NCI-H1436 treated with DMSO at 0.1 percent for 48 hours (cell line): ENCODE data around the gene TTLL5.

Experiments
- DNase-seq: peaks from one replicate; lab custom pipeline; 2025; lab: John Stamatoyannopoulos, UW

Gene TTLL5

DNA sequence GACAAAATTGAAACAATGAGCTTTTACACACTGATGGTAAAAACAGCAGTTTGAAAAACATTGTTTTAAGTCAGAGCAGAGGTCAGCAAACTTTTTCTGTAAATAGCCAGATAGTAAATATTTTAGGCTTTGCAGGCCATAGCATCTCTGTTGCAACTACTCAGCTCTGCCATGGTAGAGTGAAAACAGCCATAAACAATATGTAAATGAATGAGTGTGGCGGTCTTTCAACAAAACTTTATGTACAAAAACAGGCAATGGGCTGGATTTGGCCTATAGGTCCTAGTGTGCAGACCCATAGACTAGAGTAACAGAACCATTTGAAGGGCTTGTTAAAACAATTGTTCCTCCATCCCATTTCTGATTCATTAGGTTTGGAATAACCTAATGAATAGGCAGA, 205.9 kb downstream of the TTLL5 start:
- DNase-seq: no peak

DNA sequence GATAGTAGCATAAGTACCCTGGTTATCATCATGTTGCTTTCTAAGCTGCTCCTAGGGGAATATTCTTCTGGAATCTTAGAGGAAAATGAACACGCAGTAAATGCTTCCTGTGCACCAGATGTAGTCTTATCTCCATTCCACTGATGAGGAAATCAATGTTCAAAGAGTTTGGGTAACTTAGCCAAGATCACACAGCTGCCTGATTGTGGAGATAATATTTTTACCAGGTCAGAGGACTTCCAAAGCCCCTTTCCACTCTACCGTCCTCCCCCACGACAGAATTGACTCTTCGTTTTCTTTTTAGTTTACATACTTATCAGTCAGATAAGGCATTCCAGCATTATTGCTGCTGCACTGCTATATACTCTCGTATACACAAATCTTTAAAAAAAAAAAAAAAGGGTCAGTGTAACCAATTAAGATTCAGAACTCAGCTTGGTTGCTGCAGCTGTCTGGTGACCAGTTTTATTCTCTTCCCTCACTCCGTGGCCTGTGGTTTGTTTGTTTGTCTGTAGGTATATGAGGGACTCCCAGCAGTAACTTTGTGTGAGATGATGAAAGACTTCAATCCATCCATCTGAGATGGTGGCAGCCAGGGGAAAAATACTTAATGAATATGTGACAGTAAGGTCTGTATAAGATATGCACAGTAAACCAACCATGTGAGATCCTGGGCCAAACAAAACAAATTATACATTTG, 210.3 kb downstream of the TTLL5 start:
- DNase-seq: no peak

DNA sequence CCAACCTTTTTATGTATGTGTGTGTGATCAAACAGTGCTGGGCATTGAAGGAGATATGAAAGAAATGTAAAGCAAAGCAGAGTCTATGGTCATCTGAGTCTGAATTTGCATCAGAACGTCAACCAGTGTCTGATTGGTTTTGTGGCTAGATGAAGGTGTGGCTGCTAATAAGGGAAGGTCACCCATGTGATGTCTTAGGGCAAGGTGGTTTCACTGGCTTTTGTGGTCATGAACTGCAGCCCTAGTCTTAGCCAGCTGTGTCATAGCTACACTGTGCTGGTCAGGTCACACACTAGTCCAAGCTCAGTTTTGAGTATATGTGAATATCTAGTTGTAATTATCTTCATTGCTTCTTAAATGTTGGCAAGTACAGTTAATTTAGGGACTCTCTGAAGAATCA, 214.9 kb downstream of the TTLL5 start:
- DNase-seq: no peak

DNA sequence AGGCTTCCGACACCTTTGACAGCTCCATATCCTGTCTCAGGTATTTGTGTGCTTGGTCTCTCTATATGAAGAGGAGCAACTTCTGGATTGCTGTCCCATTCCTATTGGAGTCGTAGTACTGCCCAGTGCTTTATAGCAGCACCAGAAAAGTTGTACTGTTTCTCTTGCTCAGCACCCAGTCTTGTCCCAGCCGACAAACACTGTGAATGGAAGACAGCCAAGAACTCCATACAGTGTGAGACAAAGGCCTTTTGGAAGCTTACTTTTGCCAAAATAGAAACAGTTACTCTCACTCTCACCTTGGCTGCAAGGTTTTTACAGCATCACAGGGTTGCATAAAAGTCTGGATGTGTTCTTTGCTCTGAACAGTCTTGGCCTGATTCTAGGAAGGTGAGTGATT, 215.5 kb downstream of the TTLL5 start:
- DNase-seq: no peak

DNA sequence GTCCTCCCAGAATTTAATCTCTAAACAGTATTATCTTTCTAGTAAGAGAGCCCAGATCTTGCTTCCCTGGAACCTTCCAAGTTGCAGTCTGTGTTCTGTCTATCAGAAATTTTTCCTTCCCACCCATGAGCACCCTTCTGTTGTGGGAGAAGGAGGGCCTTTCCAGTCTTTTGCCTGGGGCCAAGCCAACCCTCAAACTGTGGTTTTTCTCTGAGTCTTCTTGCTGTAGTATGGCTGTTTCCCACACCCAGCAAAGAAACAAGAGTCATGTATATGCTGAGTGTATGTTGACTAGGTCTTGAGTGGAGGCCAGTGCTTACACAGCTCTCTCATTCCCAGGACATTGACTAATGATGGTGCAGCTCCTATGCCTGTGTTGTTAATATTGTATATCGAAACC, 216.2 kb downstream of the TTLL5 start:
- DNase-seq: no peak

DNA sequence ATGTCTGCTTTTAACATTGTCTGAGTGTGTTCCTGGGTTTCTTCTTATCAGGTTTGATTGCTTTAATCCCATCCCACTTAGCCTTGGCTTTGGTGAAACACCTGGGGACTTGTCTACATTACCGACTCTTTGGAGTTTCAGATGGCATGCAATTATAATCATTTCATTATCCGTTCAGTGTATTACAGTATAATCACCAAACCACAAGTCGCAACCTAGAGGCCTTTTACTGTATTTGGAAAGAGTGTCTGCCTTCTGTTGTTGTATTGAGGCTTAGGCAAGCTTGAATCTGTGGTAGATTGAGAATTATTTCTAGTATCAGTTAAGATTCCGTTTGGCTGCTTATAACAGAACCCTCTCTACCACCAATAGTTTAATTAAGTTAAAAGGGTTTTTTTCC, 216.8 kb downstream of the TTLL5 start:
- peak; percentile 68 for DNase-seq

DNA sequence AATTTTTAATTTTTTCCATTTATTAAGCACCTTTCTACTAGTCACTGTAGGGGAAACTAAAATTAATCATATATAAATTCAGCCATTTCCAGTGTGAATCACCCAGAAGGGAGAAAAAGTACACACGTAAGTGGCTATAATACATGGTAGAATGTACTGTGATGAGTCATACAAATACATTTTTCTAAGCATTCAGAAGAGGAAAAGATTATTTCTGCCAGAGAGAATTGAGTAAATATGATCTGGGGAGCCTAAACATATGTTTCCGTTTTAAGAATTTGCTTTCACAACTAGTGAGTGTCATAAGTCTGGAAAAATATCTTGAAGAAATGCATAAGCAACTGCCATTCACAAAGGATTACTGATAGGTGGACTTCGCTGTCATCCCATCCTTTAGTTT, 218.0 kb downstream of the TTLL5 start:
- no peak for DNase-seq

DNA sequence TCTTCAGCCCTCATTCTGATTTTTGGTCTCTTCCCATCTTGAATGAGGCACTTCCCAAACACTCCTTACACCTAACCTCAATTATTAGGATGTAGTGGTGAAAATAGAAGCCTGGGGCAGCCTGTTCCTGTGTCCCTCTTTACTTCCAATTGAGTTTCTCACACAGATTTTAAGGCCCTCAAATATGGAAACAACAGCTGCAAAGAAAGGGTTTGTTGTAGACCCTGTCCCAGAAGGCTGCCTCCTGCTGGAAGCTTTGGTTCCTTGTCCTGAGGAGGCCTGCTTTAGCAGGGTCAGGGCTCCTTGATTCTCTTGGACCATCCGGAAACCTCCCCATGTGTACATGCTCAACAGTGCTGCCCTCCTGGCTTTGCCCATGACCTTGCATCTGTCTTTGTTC, 219.5 kb downstream of the TTLL5 start:
- DNase-seq: no peak

DNA sequence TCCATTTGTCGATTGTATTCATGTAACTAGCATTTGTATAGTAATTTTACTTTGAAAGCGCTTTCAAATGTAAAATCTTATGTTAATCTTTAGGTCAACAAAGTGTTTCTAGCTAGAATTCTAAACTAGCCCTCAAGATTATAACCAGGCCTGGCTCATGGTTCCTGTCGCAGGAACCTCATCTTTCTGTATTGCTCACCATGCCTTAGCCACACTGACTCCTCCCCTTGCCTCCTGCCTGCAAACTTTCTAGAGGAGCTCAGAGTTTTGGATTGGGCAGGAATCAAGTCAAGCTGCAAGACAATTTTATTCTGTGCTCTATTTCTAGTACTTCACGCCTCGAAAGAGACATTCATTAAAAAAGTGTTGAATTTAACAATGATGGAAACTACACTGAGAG, 220.9 kb downstream of the TTLL5 start:
- no peak for DNase-seq

DNA sequence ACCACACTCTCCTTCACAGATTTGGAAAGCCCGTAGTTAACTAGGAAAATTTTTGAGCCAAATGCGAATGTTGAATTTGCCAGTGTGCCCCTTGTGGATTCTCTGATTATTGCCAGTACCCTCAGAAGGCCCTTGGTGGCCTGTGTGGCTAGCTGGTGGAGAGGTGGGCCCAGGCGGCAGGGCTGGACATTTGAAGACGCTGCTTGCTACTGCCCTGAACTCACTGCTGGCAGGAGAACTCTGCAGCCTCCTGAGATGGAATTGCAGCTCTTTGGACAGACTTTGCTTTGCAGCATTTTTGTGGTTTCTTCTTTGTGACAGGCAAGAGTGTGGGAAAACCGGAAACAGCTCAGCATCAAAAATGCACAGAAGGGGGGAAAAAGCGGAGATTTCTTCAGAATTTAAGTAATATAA, 223.2 kb downstream of the TTLL5 start:
- no peak for DNase-seq

DNA sequence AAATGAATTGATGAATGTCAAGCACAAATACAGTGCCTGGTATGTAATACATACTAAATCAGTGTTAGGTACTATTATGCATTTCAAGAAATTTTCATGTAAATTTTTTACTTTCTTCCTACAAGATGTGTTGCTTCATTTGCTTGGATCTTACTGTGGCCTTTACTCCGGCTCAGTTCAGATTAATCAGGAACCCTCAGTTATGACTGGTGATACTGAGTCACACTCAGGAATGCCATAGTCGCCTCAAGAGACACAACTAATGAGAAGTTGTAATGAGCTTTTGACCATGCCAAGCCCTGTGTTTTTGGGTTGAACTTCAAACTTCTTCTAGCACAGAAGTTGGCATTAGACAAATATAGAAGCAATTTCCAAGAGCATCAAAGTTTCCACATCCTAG, 224.8 kb downstream of the TTLL5 start:
- no peak for DNase-seq

DNA sequence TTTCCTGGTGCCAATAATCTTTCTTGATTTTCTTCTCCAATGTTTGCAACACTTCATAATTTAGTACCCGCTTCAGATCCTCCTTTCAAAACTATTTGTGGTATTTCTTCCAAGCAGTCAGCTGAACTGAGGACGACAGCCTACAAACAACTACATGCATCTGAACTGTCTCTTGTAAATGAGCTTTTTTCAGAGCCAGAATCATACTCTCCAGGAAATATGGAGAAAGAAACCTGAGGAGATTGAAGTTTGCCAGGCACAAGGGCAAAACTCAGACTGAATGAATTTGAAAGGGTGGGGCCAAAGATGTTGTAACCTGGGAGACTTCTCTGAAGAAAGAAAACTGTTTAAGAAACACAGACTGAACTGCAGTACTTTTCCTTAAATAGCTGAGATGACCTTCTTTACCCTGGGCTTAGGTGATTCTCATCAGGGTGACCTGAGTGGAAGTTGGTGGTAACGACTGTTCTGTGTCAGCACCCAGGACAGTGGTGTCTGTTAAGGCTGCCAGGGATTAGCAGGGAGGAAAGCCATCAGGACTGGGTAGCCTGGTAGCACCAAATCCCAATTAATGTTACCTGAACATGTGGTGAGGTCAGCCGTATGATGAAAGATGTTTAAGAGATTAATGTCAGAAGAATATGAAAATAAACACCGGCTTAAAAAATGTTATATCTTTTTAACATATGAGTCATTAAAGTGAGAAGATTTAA, 225.7 kb downstream of the TTLL5 start:
- no peak for DNase-seq

DNA sequence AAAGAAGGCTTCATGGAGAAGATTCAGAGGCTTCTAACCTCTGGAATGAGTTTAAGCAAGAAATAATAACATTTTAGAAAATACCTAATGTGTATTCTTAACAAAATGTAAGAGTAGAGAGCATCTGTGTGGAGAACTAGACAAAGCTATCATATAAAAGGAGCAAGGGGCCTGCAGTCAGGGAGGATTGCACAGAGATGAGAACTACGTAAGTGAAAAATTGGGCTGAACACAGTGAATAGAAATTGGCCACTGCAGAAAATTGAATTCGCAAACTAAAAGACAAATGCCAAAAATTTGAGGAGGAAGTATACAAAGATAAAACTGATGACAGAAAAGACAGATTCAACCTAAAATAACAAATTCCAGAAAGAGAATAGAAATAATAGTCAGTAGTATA, 227.9 kb downstream of the TTLL5 start:
- DNase-seq: no peak

DNA sequence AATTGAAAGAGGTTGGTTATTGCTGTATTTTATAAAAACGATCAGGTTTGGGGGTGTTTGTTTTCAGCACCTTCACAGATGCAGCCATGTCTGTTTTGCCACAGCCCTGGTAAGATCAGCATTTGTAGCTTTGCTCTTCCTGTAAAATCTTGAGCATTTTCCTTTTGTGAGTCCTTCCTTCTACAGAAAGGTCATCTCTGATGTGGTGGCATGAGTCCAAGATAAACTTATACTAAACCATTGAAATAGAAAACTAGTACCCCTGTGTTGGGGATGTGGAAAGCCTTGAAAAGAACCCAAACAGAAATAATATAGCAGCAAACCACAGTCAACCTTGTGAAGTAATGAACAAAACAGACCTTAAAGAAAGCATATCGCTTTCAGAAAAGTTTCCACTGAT, 235.3 kb downstream of the TTLL5 start:
- no peak for DNase-seq

DNA sequence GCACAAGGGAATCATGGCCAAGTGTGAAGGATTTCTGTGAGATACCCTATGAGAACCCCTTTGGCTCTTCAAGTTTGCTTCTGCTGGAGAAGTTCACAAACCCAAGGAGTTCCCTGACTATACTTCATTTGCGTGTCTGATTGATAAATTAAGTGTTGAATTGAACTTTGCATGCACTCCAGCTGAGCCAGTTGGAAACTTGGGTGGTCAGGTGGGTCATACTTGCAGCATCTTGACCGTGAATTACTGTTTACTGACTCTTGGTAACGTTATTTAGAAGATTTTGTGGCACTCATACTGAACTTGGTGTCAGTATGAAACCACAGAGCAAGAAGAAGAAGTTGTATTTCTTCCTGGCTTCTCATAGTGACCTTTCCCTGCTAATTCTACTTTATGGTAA, 243.3 kb downstream of the TTLL5 start:
- DNase-seq: no peak

DNA sequence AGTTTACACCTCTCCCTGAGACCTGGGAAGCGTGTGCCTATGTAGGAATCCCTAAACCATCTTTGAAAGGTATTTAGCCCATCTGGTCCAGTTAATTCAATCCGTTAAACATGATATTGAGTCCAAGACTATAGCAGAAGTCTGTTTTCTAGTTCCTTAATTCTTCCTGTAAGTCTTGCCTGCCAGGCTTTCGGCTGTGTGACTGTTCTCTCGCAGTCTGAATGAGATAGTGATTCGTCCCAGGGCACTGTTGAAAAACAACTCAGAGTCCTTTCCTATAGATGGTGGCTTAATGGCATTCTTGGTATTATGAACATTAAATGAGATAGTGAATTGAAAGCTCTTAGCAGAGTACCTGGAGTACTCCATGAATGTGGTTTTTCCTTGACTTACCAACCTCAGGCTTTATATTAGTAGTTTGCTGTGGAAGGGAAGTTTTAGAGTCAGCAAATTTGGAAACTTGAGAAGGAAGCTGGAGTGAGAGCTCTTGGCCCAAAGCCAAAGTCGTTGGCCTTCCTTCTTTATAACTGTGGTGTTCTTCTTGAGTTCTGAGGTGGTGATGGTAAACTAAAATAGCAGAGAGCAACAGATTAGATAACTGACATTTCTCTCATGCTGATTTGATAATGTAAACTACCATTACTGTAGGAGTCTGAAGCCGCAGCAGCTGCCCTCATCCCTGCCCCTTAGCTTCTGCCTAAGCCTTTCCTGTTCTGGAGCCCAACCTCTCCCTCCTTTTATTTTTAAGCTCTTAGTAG, 244.3 kb downstream of the TTLL5 start:
- no peak for DNase-seq

DNA sequence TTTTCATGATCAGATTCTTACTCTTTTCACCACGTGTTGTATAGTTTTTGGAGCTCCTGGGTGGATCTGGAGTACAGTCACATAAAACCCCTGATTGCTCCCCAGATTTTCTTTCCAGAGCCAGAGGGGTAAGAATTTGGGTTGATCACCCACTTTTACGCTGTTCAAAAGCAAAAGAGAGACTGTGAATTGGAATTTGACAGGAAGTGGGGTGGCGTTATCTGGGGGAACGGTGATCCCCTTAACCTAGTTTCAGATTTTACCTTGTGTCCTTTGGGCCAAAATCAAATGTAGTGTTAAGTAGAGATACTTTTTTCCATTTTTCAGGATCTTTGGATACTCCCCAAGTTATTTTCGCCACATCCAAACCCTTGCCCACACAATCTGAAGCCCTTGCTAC, 245.2 kb downstream of the TTLL5 start:
- DNase-seq: no peak

DNA sequence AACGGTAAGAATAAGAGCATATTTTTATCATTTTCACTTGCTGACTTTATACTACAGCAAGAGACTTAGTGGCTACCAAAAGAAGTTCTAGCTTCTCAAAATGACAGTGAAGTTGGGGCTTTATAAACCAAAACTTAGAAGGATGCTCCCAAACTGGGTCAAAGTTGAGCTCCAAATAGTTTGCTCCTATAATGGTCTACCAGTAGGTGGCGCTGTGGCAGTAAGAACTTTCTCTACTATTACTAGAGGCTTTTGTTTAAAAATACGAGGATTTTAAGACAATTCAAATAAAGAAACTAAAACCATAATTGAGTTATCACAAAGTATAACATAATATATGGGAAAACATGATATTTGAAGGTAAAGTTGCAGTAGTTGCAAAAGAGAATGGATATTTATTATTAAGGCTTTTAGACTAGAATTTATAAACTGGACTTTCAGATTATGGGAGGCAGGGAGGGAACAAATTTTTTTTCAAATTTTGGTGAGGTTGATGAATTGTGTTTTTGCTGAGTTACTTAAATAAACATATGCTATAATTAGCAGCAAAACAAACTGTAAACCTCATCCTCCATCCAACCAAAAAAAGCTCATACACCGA, 245.7 kb downstream of the TTLL5 start:
- no peak for DNase-seq

DNA sequence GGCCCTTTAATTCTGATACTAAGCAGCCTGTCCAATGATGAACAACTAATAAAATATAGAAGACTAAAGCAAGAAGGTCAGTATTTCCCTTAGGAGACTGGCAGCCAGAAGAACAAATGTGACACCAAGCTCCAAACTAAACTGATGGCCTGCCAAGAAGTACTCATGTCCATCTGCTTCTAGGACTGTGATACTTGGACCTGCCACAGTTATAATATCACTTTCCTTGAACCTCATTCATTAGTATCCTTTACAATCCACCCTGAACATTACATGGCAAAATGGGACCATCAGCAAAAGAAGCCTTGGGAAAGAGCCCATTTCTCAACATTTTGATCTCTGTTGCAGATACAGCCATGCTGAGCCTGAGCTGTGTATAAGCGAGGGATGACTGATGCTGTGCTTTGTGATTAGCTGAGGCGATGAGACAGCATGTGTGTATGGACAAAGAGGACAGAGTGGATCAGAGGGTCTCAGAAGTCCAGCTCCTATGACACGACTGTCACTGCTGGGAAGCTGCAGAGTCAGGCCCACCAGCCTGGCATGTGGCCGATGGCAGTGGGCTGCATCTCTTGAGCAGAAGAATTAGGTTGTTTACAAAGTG, 246.8 kb downstream of the TTLL5 start:
- no peak for DNase-seq

DNA sequence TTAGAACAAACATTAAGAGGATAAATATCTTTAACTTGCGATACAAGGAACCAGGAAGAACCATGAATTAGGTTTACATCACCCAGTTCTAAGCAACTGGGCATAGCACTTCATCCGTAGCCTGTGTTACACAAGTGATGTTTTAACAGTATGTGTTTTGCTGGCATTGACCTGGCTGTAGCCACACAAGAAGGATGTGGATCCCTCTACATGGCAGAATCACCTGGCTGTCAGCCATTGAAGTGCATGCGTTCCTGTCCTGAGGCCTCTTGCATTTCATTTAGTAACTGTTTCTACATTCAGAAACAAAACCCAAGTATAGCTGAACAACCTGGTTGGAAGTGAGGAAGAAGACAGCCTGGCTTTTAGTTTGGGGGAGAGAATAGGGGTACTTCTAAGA, 248.6 kb downstream of the TTLL5 start:
- no peak for DNase-seq

DNA sequence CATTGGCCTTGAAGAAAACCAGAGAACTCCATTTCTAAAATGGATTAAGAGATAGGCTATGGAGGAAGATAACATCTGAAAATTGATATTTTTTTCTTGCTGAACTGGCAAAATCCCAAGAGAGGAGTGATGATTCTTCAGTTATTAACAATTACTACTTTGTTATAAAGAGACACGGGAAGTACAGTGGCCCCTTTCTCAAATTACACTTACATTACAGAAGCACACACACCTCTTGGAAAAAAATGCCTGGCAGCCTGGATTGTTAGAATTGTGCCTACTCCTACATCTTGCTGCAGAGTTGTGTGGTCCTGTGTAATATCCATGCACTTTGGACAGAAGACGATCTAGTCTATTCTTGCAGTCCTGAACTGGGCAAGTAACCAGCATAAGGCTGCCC, 249.0 kb downstream of the TTLL5 start:
- DNase-seq: no peak

DNA sequence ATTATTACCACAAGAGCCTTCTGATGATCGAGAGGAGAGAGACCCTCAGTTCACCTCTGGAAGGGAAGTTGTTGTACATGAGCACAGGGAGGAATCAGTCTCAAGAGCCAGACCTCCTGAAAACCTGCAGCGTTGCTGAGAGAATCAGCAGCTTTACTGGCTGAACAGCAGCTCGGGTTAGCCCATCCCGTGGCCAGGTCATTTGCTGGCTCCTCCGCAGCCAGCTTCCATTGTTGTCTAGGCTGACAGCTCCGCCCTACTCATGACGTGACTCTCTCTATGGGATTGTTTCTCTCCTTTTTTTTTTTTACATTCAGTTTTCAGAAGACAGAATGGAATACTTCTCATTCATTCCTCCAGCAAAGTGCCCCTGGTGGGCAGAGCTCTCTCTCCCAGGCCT, 250.8 kb downstream of the TTLL5 start:
- no peak for DNase-seq
